Adrenal gland (tissue), 12 donors: ENCODE data around the gene CORO1C. TPM values are rescaled to one million over a fixed set of nuclear protein-coding genes. Genes with fewer than 3 reads are reported as not detected.

Source experiments
- DNase-seq, 7 donors: peaks; one replicate each; pipeline ENCODE4 v3.0.0-alpha.2; 2019 to 2020
- H3K27ac ChIP-seq, 5 donors: fragments of 200-600 bp; sonication (generic) in 4 of 5; 1 replicate in 3 of 5; 2 replicates in 2 of 5; pipeline versions ENCODE4 v1.5.1 to v1.8.0; 2016 to 2020; ENCODE audit warnings: mild to moderate bottlenecking in 1 of 5
- H3K27me3 ChIP-seq: fragments of 200-600 bp; 2 replicates; pipeline ENCODE4 v1.8.0; 2021
- H3K36me3 ChIP-seq, 2 donors: fragments of 200-600 bp; replicated peaks in 1 of 2; 1 replicate in 1 of 2; 2 replicates in 1 of 2; pipeline versions ENCODE4 v1.5.1 to v1.8.0; 2018 to 2022
- H3K4me1 ChIP-seq, 2 donors: fragments of 200-600 bp; replicated peaks in 1 of 2; 1 replicate in 1 of 2; 2 replicates in 1 of 2; pipeline versions ENCODE4 v1.5.1 to v1.8.0; 2018 to 2021
- H3K4me3 ChIP-seq, 4 donors: fragments of 200-600 bp; sonication (generic) in 3 of 4; one replicate each; pipeline ENCODE4 v1.5.1; 2016 to 2018
- H3K9me3 ChIP-seq, 3 donors: fragments of 200-600 bp; sonication (generic) in 1 of 3; replicated peaks in 1 of 3; 1 replicate in 2 of 3; 2 replicates in 1 of 3; pipeline versions ENCODE4 v1.5.1 to v1.8.0; 2016 to 2021
- CTCF ChIP-seq, 6 experiments: fragments of 450-650 bp in 4 of 6; fragments of 200-600 bp in 2 of 6; sonication (generic) in 1 of 6; IDR thresholded peaks; 1 replicate in 5 of 6; 2 replicates in 1 of 6; pipeline versions ENCODE4 v1.5.1 to v1.8.0; 2016 to 2021; ENCODE audit warnings: antibody characterized with exemption in 6 of 6, mild to moderate bottlenecking in 2 of 6, moderate library complexity in 1 of 6
- POLR2A ChIP-seq, 2 donors: fragments of 450-650 bp; IDR thresholded peaks; one replicate each; pipeline ENCODE4 v1.6.1; 2017; ENCODE audit warnings: antibody characterized with exemption in 2 of 2, mild to moderate bottlenecking in 2 of 2, moderate library complexity in 1 of 2
- WGBS, 4 donors: extraction: QIAGEN DNeasy Blood & Tissue Kit in 2 of 4; methylation state at CpG; one replicate each; pipeline versions ENCODE4 v1.1.5 to v1.1.7; 2013 to 2017; 5-methylcytosine and 5-hydroxymethylcytosine counted together
- intact Hi-C, 2 donors: fragments of 100-400 bp; cut with DNase I; formaldehyde crosslinking; loops; one replicate each; pipeline versions ENCODE4 v1.14.1 to v1.15.0; 2022 to 2023
- microRNA-seq, 3 donors: library from miRNA; unstranded; fragments of <30 nt; microRNA quantifications; one replicate each; pipeline ENCODE4, GENCODE V29; 2017 to 2020
- polyA plus RNA-seq, 3 donors: library from polyadenylated mRNA; stranded (reverse); fragments of 200-250 nt in 2 of 3; fragments of 350-450 nt in 1 of 3; fragmentation: Illumina TruSeq in 1 of 3; extraction: RNeasy Lipid Tissue Mini Kit (QIAGEN cat#74804) in 1 of 3; gene quantifications; one replicate each; pipeline ENCODE4 v1.2.3, GENCODE V29; 2013 to 2014
- small RNA-seq, 2 donors: library from RNA; depleted of rRNA; stranded (forward); fragments of <200 nt; gene quantifications; one replicate each; pipeline ENCODE3, GENCODE V24; 2016
- total RNA-seq, 9 donors: library from RNA; depleted of rRNA in 4 of 9; stranded (reverse); fragments of >200 nt in 4 of 9; fragments of 120-200 nt in 1 of 9; fragmentation: NEBNext Ultra II Directional in 1 of 9; extraction: Animal tissue kit (Norgen Biotek cat#: 25700) in 1 of 9; gene quantifications; one replicate each; pipeline versions ENCODE4 v1.1.0 to v1.2.4, GENCODE V29; 2013 to 2023
- donor health status: healthy with polysubstance abuse.
- donor health status: Bipolar disorder and iron deficiency.
- donor health status: DM: yes; HTN: yes; CAD: no.
- donor health status: DM: no; HTN: no; CAD: no.
- donor health status: DM: no; HTN: no; CAD: no.
- donor health status: DM: yes; HTN: yes; CAD: no.

CORO1C gene
- total and polyA plus RNA-seq, 12 donors: 17.4 to 124 (median 71.4) TPM

DNA sequence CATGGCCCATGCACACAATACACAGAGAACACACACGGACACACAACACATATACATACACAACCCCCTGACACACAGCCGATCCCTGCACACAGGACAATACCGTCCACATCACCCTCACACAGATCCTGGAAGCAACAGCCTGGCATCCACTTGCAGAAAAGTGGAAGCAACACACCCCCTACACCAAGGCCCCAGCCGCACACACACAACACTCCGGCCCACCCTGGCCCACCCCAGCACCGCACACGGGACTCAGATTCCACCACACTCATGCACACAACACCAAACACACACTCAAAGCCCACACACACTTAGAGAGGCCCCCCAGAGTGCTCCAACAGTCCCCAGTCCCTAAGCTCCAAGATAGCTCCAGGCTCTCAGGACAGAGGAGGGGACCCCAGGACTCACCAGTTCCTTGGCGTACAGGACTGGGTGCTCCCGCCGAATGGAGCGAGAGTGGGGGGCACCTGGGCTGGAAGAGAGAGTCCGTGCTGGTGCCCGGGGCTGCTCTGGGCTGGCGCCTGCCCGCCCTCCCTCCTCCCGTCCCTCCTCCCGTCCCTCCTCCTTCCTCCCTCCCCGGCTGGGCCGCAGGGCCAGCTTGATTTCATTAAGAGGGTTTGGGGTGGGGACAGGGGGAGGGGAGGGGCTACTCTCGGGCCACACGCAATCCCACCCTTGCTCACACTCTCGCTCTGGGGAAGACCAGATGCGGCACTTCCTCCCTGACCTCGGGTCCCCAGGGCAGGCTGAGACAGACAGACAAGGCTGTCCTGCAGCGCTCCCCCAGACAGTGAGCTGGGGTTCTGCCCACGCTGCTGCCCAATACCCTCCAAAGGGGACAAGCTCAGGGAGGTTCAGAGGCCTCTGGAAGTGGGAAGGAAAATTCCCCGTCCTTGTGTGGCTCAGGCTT, 133.5 kb downstream of the CORO1C start, which contains the start of gene TMEM119:
Gene TMEM119, minus strand, starts transcription at position 526 of the 913 bp plus-strand sequence. CDS start 5,701 bp downstream, outside the sequence.
- peak within 1 kb of the TSS in 1 of 5 donors; percentile 23 for H3K27ac ChIP-seq
- WGBS, 4 donors: 43 to 76% (median 55%) methylated on average over 8 to 27 of the region's 27 CpGs
- no peaks in the 10 kb centered on the region for H3K36me3 ChIP-seq
- peak in 1 of 7 donors; percentile 25 for DNase-seq
- intact Hi-C loops: no loop called here
- no peaks in the 10 kb centered on the region for H3K27me3 ChIP-seq
- no peaks in the 10 kb centered on the region for H3K9me3 ChIP-seq
- peak within 1 kb of the TSS in 1 of 4 donors; percentile 46 for H3K4me3 ChIP-seq
- TF ChIP-seq CTCF (IDR thresholded peaks at IDR 0.05) (no peak), POLR2A (IDR thresholded peaks at IDR 0.05) (no peak)
- H3K4me1 ChIP-seq: no peaks in the 10 kb centered on the region

DNA sequence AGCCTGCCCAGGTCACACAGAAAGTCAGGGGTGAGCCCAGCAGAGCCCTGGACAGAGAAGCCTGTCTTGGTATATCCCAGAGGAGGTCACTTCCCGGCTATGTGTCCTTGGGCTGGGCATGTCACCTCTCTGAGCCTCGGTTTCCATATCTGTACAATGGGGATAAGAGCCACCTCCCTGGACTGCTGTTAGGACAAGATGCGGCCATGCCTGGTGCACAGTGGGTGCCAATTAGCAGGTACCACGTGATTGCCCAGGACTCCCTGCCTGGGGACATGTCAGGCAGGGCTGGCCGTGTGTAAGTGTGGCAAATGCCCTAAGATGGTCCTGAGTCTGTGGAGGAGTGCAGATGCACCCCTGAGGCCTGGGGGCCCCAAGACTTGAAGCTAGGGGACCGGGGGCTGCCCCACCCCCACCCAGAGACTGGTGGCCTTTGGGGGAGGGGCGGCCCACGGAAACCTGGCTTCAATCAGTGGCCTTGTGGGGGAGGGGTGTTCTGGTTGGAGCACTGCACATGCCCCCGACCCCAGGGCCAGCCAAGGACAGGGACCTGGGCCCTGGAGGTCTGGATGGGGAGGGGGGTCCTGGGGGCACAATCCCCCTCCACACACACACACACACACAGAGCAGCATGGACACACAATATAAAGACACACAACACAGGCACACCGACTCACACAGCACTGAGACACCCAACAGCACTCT, 134.3 kb downstream of the CORO1C start:
- no peak for TF ChIP-seq POLR2A (IDR thresholded peaks at IDR 0.05)
- no peak for TF ChIP-seq CTCF (IDR thresholded peaks at IDR 0.05)
- Histone ChIP-seq H3K4me1 (no peaks in the 10 kb centered on the region), H3K27ac (peak overlapping the region in 1 of 5 donors; percentile 23), H3K9me3 (no peaks in the 10 kb centered on the region), H3K4me3 (peak overlapping the region in 1 of 4 donors; percentile 46), H3K36me3 (no peaks in the 10 kb centered on the region), H3K27me3 (no peaks in the 10 kb centered on the region)
- intact Hi-C loops: no loop called here
- DNase-seq: no peak
- 28 to 50% (median 42%) methylated on average over 2 to 10 of the region's 10 CpGs for WGBS, 4 donors

DNA sequence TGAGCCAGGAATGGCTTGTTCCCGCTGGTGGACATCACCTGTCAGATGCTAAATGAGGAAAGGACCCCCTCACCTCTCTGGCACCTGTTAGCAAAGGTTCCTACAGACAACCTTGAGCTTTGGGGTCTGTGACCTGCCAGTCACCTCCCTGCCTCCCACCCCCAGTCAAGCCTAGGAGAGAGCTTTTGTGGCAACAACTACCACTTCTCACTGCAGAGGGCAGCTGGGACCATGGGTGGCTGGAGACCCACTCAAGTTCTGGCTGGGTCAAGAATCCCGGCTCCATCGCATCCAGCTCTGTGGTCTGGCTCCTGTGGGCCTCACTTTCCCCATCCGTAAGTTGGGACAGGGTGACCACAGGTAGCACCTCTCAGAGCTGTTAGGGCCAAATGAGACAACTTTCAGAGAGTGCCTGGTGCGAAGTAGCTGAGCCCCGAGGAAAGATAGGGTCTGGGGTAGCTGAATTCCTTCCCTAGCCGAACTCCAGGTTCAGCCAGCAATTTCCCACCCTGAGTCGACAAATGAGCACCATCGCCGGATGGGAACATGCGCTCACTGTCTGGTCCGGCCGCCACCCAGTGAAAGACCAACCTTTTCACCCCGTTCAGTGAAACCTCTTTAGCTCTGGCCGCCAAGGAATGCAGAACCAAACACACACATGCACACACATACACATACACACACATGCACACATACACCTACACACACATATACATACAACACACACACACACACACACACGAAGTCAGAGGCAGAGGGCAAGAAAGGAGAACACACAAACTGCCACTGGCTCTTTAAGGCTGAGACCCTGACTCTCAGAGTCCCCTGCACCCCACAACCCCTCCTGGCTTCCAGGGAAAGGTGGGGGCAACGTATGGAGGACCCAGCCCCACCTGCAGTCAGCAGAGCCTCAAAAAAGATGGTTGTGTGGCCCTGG, 135.3 kb downstream of the CORO1C start:
- no peaks in the 10 kb centered on the region for H3K4me1 ChIP-seq
- H3K36me3 ChIP-seq: no peaks in the 10 kb centered on the region
- H3K9me3 ChIP-seq: no peaks in the 10 kb centered on the region
- intact Hi-C loops: no loop called here
- WGBS, 4 donors: 52 to 85% (median 74%) methylated on average over 12 to 17 of the region's 17 CpGs
- no peak overlapping the region for H3K4me3 ChIP-seq
- no peak for DNase-seq
- TF ChIP-seq CTCF (IDR thresholded peaks at IDR 0.05) (no peak), POLR2A (IDR thresholded peaks at IDR 0.05) (no peak)
- H3K27me3 ChIP-seq: no peaks in the 10 kb centered on the region
- peak overlapping the region in 1 of 5 donors; percentile 25 for H3K27ac ChIP-seq

Small RNA genes lying within 50 kb of the gene (microRNA-seq; reads per million reads assigned to microRNA genes)
- 0 reads per million in 3 donors for gene MIR4496

Small RNA genes lying within 50 kb of the gene (small RNA-seq; reads per million reads assigned to genes)
- gene AC087893.2: 0 reads per million in 2 donors
- 0 reads per million in 2 donors for gene RF00019
- 0 reads per million in 2 donors for gene RF00561
- gene RNU7-169P: 0 reads per million in 2 donors

Other genes starting within 250 kb of the CORO1C start
- 10 to 100 TPM in 8 of 9 donors, 1 to 10 TPM in 1; 6.2 to 77.5 (median 13.3) TPM for gene FICD, start 216.2 kb downstream of the CORO1C start, total RNA-seq
- gene FICD, start 216.2 kb downstream of the CORO1C start, polyA plus RNA-seq: 10 to 100 TPM in 1 of 3 donors, 1 to 10 TPM in 2; 2.7 to 71.6 (median 2.8) TPM
- 10 to 100 TPM; 34.2 to 79.3 (median 50.0) TPM for gene SART3, start 170.3 kb downstream of the CORO1C start, total RNA-seq
- gene SART3, start 170.3 kb downstream of the CORO1C start, polyA plus RNA-seq: 10 to 100 TPM; 27.5 to 30.8 (median 30.1) TPM
- 1,000 to 10,000 TPM in 1 of 9 donors, 100 to 1,000 TPM in 8; 272 to 1,219 (median 420) TPM for gene ISCU, start 168.9 kb downstream of the CORO1C start, total RNA-seq
- 100 to 1,000 TPM; 209 to 431 (median 272) TPM for gene ISCU, start 168.9 kb downstream of the CORO1C start, polyA plus RNA-seq
- 10 to 100 TPM in 3 of 9 donors, 1 to 10 TPM in 6; 3.3 to 14.8 (median 6.9) TPM for gene TMEM119, start 133.4 kb downstream of the CORO1C start, total RNA-seq
- 10 to 100 TPM in 1 of 3 donors, 1 to 10 TPM in 2; 3.1 to 12.4 (median 5.6) TPM for gene TMEM119, start 133.4 kb downstream of the CORO1C start, polyA plus RNA-seq
- 10 to 100 TPM in 7 of 9 donors, 1 to 10 TPM in 2; 1.5 to 46.1 (median 15.5) TPM for gene SELPLG, start 97.6 kb downstream of the CORO1C start, total RNA-seq
- gene SELPLG, start 97.6 kb downstream of the CORO1C start, polyA plus RNA-seq: 1 to 10 TPM; 3.3 to 4.8 (median 3.8) TPM
- gene SSH1, start 126.1 kb upstream of the CORO1C start, total RNA-seq: 10 to 100 TPM; 11.0 to 40.1 (median 21.6) TPM
- 1 to 10 TPM; 5.3 to 9.4 (median 7.8) TPM for gene SSH1, start 126.1 kb upstream of the CORO1C start, polyA plus RNA-seq
- not detected for gene DAO, start 148.6 kb upstream of the CORO1C start, total RNA-seq
- not detected for gene DAO, start 148.6 kb upstream of the CORO1C start, polyA plus RNA-seq